T-cell (primary cell): ENCODE data around the gene ZIC2. TPM values are rescaled to one million over a fixed set of nuclear protein-coding genes. Genes with fewer than 3 reads are reported as not detected.
"Not testable (repeated sequence)": the region's sequence is repeated elsewhere in the genome, so short reads cannot be mapped to it uniquely, and the experiment has no call there.

Experiments used
- ATAC-seq, 4 experiments: fragments of 200-7000 bp in 3 of 4; fragments of 150-1000 bp in 1 of 4; cut with Tn5 transposase; replicated peaks in 1 of 4; 1 replicate in 3 of 4; 2 replicates in 1 of 4; pipeline ENCODE4 v1.10.0; 2021; ENCODE audit warnings: moderate library complexity in 3 of 4, mild to moderate bottlenecking in 2 of 4, moderate number of reproducible peaks in 1 of 4
- CTCF ChIA-PET, 2 donors: fragments of 300-600 bp; sonication (Branson Sonifier 250); formaldehyde crosslinking; loops; one replicate each; lab custom pipeline; 2022; ENCODE audit warnings: antibody characterized with exemption in 2 of 2; lab: Charles Lee
- POLR2A ChIA-PET, 2 donors: fragments of 300-600 bp; sonication (Branson Sonifier 250); formaldehyde crosslinking; loops; one replicate each; lab custom pipeline; 2022; ENCODE audit warnings: antibody characterized with exemption in 2 of 2; lab: Charles Lee
- DNase-seq, 35 experiments: peaks; one replicate each; pipeline versions ENCODE4 v3.0.0 to v3.0.0-alpha.2; 2013 to 2023
- H3K27ac ChIP-seq: one replicate; pipeline ENCODE4 v1.5.1; 2013; ENCODE audit warnings: low read length
- H3K27me3 ChIP-seq, 2 experiments: replicated peaks in 1 of 2; 1 replicate in 1 of 2; 2 replicates in 1 of 2; pipeline versions ENCODE4 v1.6.1 to v1.7.0; 2013; ENCODE audit warnings: low read length in 1 of 2, mixed read lengths in 1 of 2; ENCODE audit not compliant: control insufficient read depth in 2 of 2, insufficient read depth in 2 of 2; ENCODE audit errors: extremely low read depth in 1 of 2
- H3K36me3 ChIP-seq, 2 donors: 1 replicate in 1 of 2; 2 replicates in 1 of 2; pipeline versions ENCODE4 v1.6.1 to v1.7.0; 2013; ENCODE audit warnings: low read length in 1 of 2; ENCODE audit not compliant: control insufficient read depth in 2 of 2, insufficient read depth in 1 of 2; ENCODE audit errors: extremely low read depth in 1 of 2
- H3K4me1 ChIP-seq, 2 experiments: 1 replicate in 1 of 2; 2 replicates in 1 of 2; pipeline versions ENCODE4 v1.6.1 to v1.7.0; 2013; ENCODE audit warnings: low read length in 2 of 2, mixed read lengths in 1 of 2; ENCODE audit not compliant: insufficient read depth in 2 of 2, control insufficient read depth in 1 of 2; ENCODE audit errors: extremely low read depth in 1 of 2
- H3K4me3 ChIP-seq, 2 donors: 1 replicate in 1 of 2; 2 replicates in 1 of 2; pipeline versions ENCODE4 v1.5.1 to v1.7.0; 2013; ENCODE audit warnings: mild to moderate bottlenecking in 2 of 2, low read length in 1 of 2, moderate library complexity in 1 of 2; ENCODE audit not compliant: control insufficient read depth in 1 of 2; ENCODE audit errors: extremely low read depth in 1 of 2
- H3K9me3 ChIP-seq: 2 replicates; pipeline ENCODE4 v1.7.0; 2013
- H3K27ac Mint-ChIP-seq, 2 donors: one replicate each; pipeline ENCODE4 v1.8.0; 2020 to 2021; ENCODE audit warnings: mild to moderate bottlenecking in 2 of 2, mixed read lengths in 2 of 2
- H3K27me3 Mint-ChIP-seq, 2 donors: one replicate each; pipeline ENCODE4 v1.8.0; 2021 to 2022; ENCODE audit warnings: mixed read lengths in 2 of 2
- H3K36me3 Mint-ChIP-seq: one replicate; pipeline ENCODE4 v1.8.0; 2021; ENCODE audit warnings: mixed read lengths
- H3K4me1 Mint-ChIP-seq, 3 donors: one replicate each; pipeline ENCODE4 v1.8.0; 2020 to 2022; ENCODE audit warnings: mixed read lengths in 3 of 3, mild to moderate bottlenecking in 1 of 3
- H3K4me3 Mint-ChIP-seq, 3 donors: one replicate each; pipeline ENCODE4 v1.8.0; 2020 to 2022; ENCODE audit warnings: mild to moderate bottlenecking in 3 of 3, mixed read lengths in 3 of 3, moderate library complexity in 3 of 3
- H3K9me3 Mint-ChIP-seq, 3 donors: one replicate each; pipeline ENCODE4 v1.8.0; 2020 to 2022; ENCODE audit warnings: mixed read lengths in 3 of 3
- WGBS: methylation state at CpG from one replicate; pipeline ENCODE4 v1.1.5; 2013; ENCODE audit warnings: missing lambda C conversion rate; ENCODE audit not compliant: insufficient coverage; 5-methylcytosine and 5-hydroxymethylcytosine counted together
- total RNA-seq, 35 experiments: library from RNA in 6 of 35; stranded (reverse) in 6 of 35; fragments of 120-200 nt in 1 of 35; gene quantifications; one replicate each; pipeline versions ENCODE4 v1.2.1 to v1.2.4 and lab custom pipeline; 2013 to 2026

Gene ZIC2
- total RNA-seq, 5 donors from 2014 or later (not counting 1 experiment from before 2014, with no cell fraction given), result 0.10 to 0.88 (median 0.85) TPM; not detected in 2

DNA sequence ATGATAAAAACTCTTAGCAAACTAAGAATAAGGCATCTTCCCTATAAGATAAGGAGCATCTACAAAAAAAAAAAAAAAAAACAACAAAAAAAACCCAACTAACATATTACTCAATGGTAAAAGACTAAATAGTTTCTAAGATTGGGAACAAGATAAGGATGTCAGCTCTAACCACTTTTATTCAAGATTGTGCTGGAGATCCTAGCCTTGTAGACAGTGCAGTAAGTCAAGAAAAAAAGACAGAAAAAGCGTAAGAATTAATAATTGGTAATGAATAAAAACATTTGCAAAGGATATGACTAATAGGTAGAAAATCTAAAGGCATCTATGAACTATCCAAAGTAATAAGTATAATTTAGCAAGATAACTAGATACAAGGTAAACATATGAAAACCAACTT is 33.0 kb downstream of the ZIC2 start:
- peaks cover 0 to 22% of the 10 kb centered on the region in 2 experiments for H3K27me3 ChIP-seq
- Mint-ChIP-seq H3K36me3 (no peaks in the 10 kb centered on the region), H3K9me3 (peaks cover 0 to 3% (median 0%) of the 10 kb centered on the region in 3 donors), H3K4me1 (no peaks in the 10 kb centered on the region), H3K4me3 (no peak overlapping the region), H3K27ac (no peak overlapping the region), H3K27me3 (peaks cover 23 to 25% of the 10 kb centered on the region in 2 donors)
- DNase-seq (no peak), ATAC-seq (no peak)
- no peaks in the 10 kb centered on the region for H3K9me3 ChIP-seq
- no peaks in the 10 kb centered on the region for H3K4me1 ChIP-seq
- CTCF ChIA-PET, result interaction anchor here in 1 of 2 donors (0.8 to 1.1 kb wide), 2 partner anchors 12 to 63 kb away, joined by 3 read pairs; no protein-coding TSS in a partner anchor
- WGBS, result no CpG with 5 or more reads among the region's 1 CpG
- H3K27ac ChIP-seq, result no peak overlapping the region
- POLR2A ChIA-PET, result no interaction called here
- no peaks in the 10 kb centered on the region for H3K36me3 ChIP-seq
- H3K4me3 ChIP-seq, result no peak overlapping the region

DNA sequence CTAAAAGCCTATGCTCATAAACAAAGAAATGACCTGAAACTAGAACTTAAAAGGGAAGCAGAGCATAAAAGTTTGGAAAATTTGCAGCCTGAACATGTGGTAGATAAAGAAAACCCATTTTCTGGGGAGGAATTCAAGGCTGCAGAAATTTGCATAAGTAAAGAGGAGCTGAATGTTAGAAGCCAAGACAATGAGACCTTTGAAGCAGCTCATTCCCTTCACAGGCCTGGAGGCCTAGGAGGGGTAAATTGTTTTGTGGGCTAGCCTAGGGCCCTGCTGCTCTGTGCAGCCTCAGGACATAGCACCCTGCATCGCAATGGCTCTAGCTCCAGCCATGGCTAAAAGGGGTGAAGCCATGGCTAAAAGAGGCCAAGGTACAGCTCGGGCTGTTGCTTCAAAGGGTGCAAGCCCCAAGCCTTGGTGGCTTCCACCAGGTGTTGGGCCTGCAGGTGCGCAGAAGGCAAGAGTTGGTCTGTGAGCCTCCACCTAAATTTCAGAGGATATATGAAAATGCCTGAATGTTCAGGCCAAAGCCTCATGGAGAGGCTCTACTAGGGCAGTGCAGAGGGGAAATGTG is 38.3 kb downstream of the ZIC2 start:
- ChIA-PET CTCF (interaction anchor here in 1 of 2 donors (0.7 kb wide), 1 partner anchor 42 kb away, joined by 5 read pairs; no protein-coding TSS in a partner anchor), POLR2A (no interaction called here)
- H3K27me3 Mint-ChIP-seq, result peaks cover 3 to 7% of the 10 kb centered on the region in 2 donors
- Histone ChIP-seq H3K36me3 (no peaks in the 10 kb centered on the region), H3K4me3 (no peak overlapping the region), H3K27me3 (peaks cover 0 to 6% of the 10 kb centered on the region in 2 experiments), H3K9me3 (no peaks in the 10 kb centered on the region), H3K27ac (no peak overlapping the region), H3K4me1 (no peaks in the 10 kb centered on the region)
- no peak overlapping the region for H3K27ac Mint-ChIP-seq
- no peaks in the 10 kb centered on the region for H3K4me1 Mint-ChIP-seq
- no peaks in the 10 kb centered on the region for H3K36me3 Mint-ChIP-seq
- no peak overlapping the region for H3K4me3 Mint-ChIP-seq
- ATAC-seq, result no peak
- no peak for DNase-seq
- peaks cover 0 to 3% (median 3%) of the 10 kb centered on the region in 3 donors for H3K9me3 Mint-ChIP-seq
- 79% methylated on average over 3 of the region's 3 CpGs for WGBS

DNA sequence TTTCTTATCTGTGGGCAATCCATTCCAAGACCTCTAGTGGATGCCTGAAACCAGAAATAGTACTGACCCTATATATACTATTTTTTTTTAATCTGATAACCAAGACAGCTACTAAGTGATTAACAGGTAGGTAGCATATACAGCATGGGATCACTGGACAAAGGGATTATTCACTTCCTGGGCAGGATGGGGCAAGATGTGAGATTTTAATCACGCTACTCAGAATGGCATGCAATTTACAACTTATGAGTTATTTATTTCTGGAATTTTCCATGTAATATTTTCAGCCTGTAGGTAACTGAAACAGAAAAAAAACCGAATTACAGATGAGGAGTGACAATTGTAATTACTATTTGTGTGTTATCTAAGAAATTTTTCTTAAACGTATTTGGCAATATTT is 41.2 kb downstream of the ZIC2 start:
- Mint-ChIP-seq H3K4me1 (no peaks in the 10 kb centered on the region), H3K9me3 (peaks cover 0 to 3% (median 3%) of the 10 kb centered on the region in 3 donors), H3K4me3 (no peak overlapping the region), H3K27ac (no peak overlapping the region), H3K36me3 (no peaks in the 10 kb centered on the region), H3K27me3 (peaks cover 5% of the 10 kb centered on the region in 2 donors)
- Histone ChIP-seq H3K27ac (no peak overlapping the region), H3K27me3 (peaks cover 0 to 4% of the 10 kb centered on the region in 2 experiments), H3K36me3 (no peaks in the 10 kb centered on the region), H3K4me1 (no peaks in the 10 kb centered on the region), H3K9me3 (no peaks in the 10 kb centered on the region), H3K4me3 (no peak overlapping the region)
- no peak for ATAC-seq
- no peak for DNase-seq
- ChIA-PET POLR2A (no interaction called here), CTCF (no interaction called here)
- no CpG with 5 or more reads among the region's 3 CpGs for WGBS

DNA sequence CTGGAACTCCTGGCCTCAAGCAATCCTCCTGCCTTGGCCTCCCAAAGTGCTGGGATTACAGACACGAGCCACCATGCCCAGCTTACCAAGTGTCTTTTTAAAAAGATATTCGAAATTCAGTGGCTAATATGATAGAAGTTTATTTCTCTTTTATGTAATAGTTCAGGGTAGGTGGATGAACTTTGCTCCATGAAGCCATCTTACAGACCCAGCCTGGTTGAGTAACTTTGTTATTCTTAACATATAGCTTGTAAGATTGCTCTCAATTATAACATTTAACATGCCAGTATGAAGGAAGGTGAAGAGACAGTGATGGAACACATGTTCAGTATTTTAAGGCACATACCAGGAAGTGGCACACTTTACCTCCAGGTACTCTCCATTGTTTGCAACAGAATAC is 42.4 kb downstream of the ZIC2 start:
- CTCF ChIA-PET, result no interaction called here
- WGBS, result no CpG with 5 or more reads among the region's 2 CpGs

DNA sequence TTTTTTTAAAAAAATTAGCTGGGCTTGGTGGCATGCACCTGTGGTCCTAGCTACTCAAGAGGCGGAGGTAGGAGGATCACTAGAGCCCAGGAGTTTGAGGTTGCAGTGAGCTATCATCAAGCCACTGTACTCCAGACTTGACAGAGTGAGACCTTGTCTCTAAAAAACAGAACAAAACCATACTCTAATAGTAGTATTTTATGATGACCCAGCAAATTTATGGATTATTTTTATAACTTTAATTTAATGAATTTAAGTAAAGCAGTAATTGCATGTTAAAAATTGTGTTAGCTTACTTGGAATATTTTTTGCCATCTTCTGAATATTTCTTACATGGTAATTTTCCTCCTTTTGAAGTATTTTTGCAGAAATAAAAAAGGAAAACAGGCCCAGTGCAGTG is 48.3 kb downstream of the ZIC2 start:
- H3K27ac ChIP-seq, result no peak overlapping the region
- H3K27me3 ChIP-seq, result peaks cover 0 to 7% of the 10 kb centered on the region in 2 experiments
- Mint-ChIP-seq H3K27me3 (peaks cover 12 to 18% of the 10 kb centered on the region in 2 donors), H3K4me3 (no peak overlapping the region), H3K9me3 (no peaks in the 10 kb centered on the region), H3K4me1 (no peaks in the 10 kb centered on the region), H3K27ac (no peak overlapping the region), H3K36me3 (no peaks in the 10 kb centered on the region)
- no peaks in the 10 kb centered on the region for H3K9me3 ChIP-seq
- DNase-seq, result no peak
- POLR2A ChIA-PET, result interaction anchor here in 1 of 2 donors (0.6 kb wide), 1 partner anchor 477 kb away, joined by 3 read pairs; no protein-coding TSS in a partner anchor
- no peak for ATAC-seq
- CTCF ChIA-PET, result no interaction called here
- H3K36me3 ChIP-seq, result no peaks in the 10 kb centered on the region
- no peaks in the 10 kb centered on the region for H3K4me1 ChIP-seq
- no CpG with 5 or more reads among the region's 1 CpG for WGBS
- H3K4me3 ChIP-seq, result no peak overlapping the region

More for the DNA sequence above, 42.4 kb downstream of the ZIC2 start:
- POLR2A ChIA-PET, result no interaction called here
- DNase-seq (no peak), ATAC-seq (no peak)
- peaks cover 0 to 3% (median 2%) of the 10 kb centered on the region in 3 donors for H3K9me3 Mint-ChIP-seq
- no peak overlapping the region for H3K27ac Mint-ChIP-seq
- H3K4me1 ChIP-seq, result no peaks in the 10 kb centered on the region
- H3K36me3 ChIP-seq, result no peaks in the 10 kb centered on the region
- no peak overlapping the region for H3K4me3 ChIP-seq
- H3K27me3 ChIP-seq, result peaks cover 0 to 4% of the 10 kb centered on the region in 2 experiments
- H3K27ac ChIP-seq, result no peak overlapping the region
- no peaks in the 10 kb centered on the region for H3K4me1 Mint-ChIP-seq
- H3K4me3 Mint-ChIP-seq, result no peak overlapping the region
- H3K27me3 Mint-ChIP-seq, result peaks cover 5% of the 10 kb centered on the region in 2 donors
- no peaks in the 10 kb centered on the region for H3K9me3 ChIP-seq
- H3K36me3 Mint-ChIP-seq, result no peaks in the 10 kb centered on the region

DNA sequence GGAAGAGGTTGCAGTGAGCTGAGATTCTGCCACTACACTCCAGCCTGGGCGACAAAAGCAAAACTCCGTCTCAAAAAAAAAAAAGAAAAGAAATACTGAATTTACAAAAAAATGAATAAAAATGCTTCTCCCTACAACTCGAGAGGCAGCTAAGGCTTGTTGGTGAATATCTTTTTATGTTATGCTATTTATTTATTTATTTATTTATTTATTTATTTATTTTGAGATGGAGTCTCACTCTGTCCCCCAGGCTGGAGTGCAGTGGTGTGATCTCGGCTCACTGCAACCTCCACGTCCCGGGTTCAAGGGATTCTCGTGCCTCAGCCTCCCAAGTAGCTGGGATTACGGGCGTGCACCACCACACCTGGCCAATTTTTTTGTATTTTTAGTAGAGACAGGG is 51.1 kb downstream of the ZIC2 start:
- CTCF ChIA-PET, H3K27ac ChIP-seq, H3K9me3 Mint-ChIP-seq, DNase-seq, H3K36me3 Mint-ChIP-seq, POLR2A ChIA-PET, H3K27ac Mint-ChIP-seq, H3K4me3 Mint-ChIP-seq, H3K4me3 ChIP-seq, H3K36me3 ChIP-seq, H3K4me1 ChIP-seq, H3K9me3 ChIP-seq, H3K27me3 ChIP-seq, H3K4me1 Mint-ChIP-seq, ATAC-seq: not testable (repeated sequence)
- peaks cover 7 to 17% of the 10 kb centered on the region in 2 donors for H3K27me3 Mint-ChIP-seq
- WGBS, result no CpG with 5 or more reads among the region's 9 CpGs
